Hepatic stellate cell (primary cell): ENCODE results near the gene ZCRB1.

Source experiments
- DNase-seq: peaks from one replicate; pipeline ENCODE4 v3.0.0; 2011; ENCODE audit warnings: low spot score

ZCRB1 gene

DNA sequence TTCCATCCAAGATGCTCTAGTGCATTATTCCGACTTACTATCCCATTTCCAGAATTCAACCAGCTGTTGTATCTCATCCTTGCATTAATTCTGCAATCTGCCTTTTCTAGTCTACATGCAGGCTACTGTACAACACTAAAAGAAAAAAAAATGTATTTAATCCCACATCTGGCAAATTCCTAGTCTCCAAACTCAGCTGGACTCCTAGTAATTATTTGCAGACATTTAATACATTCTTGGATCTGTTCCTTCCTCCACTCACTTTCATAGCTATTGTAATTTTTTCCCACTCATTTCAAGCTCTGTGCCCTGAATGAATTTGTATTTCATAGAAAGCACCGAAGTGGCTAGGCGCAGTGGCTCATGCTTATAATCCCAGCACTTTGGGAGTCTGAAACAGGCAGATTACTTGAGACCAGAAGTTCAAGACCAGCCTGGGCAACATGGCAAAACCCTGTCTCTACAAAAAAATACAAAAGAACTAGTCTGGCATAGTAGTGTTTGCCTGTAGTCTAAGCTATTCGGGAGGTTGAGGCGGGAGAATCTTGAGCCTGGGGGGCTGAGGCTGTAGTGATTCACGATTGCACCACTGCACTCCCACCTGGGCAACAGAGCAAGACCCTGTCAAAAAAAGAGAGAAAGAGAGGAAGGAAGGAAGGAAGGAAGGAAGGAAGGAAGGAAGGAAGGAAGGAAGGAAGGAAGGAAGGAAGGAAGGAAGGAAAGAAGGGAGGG is 48.3 kb downstream of the ZCRB1 start:
- DNase-seq, result no peak

GRCh38 chr12:42275499-42275898 is 50.4 kb downstream of the ZCRB1 start:
- no peak for DNase-seq

GRCh38 chr12:42273706-42274105 is 52.2 kb downstream of the ZCRB1 start:
- no peak for DNase-seq

GRCh38 chr12:42270596-42270995 is 55.3 kb downstream of the ZCRB1 start:
- DNase-seq, result no peak

DNA sequence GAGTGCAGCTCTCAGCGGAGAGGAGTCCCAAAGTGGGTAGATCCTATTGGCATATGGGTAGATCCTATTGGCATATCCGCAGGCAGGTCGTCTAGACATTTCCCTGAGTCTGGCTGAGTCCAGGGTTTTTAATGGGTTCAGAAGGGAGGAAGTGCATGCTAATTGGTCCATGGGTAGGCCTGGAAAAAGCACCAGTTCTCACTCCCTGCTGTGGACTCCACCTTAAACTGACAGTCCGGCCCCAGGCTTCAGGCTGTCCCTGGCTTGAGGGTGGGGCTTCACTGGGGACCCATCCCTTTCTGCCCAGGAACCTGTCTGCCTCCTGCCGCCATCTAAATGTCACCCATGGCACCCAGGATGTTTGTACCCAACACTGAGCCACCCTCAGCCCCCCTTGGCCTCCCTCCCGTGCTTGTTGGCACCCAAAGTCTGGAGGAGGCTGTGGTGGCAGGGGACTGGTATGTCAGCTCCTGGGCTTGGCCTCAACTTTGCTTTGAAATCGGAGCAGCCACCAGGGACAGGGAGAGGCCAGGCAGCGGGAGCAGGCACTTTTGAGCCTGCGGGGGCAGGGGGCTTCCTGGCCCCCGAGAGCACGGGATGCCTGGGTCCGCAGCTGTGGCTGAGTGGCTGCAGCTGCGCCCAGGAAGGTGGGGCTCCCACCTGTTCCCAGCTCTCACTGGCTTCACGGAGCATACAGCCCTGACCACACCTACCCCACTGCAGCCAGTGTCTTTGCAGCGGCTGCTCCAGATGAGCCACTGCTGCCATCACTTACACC is 58.3 kb downstream of the ZCRB1 start:
- DNase-seq, result no peak

DNA sequence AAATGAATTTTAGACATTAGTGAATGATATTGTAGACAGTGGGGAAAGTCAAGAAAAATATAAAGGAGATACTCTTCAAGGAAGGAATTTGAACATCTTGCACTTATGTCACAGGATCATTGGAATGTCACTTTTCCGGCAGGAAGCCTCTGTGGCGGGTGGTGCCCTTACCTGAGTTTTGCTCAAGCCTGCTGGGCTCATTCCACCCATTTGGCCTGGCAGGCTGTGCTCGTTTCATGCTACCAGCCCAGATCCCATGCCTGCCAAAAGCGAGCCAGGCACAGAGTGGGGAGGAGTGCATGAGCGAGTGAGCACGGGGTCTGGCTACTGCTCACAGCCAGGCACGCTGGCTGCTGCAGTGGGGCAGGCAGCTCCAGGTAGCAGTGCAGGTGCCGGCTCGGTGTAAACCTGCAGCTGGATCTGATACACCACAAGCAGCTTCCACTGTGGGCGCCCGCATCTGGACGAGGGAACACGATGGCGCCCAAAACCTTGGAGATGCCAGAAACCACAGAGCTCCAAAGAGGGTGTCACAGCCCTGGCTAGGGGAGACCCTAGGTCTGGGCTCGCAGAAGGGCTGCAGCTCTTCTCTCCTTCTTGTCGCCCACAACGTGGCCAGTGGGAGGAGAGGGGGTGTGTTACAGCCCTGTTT is 59.2 kb downstream of the ZCRB1 start:
- DNase-seq, result no peak

- no peak for DNase-seq
Measured at GRCh38 chr12:42262271-42262670, 63.6 kb downstream of the ZCRB1 start.
